ENCODE data around the gene RETNLB.
A peak's percentile ranks its signal among the peaks of the same experiment; 100 is the strongest.

The RETNLB gene, protein sequence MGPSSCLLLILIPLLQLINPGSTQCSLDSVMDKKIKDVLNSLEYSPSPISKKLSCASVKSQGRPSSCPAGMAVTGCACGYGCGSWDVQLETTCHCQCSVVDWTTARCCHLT

DNA sequence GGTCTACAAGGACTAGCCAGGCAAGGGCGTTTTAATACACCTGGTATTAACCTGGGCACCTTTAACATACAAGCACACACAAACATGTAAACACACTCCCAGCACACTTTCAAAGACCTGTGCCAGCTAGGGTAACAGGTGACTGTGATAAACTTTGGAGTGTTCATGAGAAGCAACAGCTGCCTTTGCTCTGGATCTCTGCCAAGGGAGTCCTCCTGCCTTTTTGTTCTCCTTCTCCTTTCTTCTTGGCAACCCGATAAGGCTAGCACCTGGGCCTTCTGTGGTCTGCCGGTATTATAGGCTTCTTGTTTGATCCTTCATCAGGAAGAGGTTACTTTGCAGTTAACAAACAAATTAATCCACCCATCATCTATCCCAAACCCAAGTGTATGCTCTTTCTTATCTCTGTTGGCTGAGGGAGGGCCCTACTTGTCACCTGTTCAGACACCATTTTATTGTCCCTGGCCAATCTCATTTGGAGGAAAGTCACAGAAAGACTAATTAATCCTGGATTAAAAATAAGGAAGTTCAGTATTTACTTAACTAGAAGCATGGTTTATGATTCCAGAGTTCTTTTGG, at the start of gene RETNLB:
Gene RETNLB, minus strand, starts transcription at position 7 of the 579 bp plus-strand sequence. CDS start 225 bp downstream, outside the sequence.
- DNase-seq, result no peak

DNA sequence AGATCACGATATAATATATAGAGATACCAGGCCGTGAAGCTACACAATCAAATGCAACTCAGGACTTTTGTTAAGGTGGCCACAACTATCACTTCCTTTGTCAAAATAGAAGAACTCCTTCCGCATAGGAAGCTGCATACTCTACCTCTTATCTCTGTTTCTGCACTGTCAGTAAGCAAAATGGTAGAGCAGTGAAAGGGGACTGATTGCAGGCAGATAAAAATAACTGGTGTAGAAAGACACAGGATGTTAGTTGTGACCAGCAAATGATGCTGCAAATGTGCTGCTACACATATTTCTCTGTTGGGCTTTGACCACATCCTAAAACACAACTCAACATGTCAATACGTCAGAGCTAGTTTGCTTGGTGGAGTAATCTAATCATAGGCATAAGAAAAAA, 49.1 kb upstream of the RETNLB start:
- no peak for DNase-seq

DNA sequence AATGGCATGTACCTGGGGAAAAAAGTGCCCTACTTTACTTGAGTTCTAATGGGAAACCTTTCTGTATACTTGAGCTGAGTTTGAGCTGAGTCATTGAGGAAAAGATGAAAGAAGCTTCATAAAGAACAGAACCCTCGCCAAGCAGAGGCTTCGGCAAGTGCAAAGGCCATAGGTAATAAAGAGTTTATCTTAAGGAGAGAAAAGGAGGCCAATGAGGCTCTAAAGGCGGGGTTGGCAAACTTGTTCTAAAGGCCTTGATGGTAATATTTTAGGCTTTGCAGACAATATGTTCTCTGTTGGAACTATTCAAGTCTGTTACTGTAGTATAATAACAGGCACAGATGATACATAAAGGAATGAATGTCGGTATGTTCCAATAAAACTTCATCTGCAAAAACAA, 47.8 kb upstream of the RETNLB start:
- DNase-seq, result no peak

DNA sequence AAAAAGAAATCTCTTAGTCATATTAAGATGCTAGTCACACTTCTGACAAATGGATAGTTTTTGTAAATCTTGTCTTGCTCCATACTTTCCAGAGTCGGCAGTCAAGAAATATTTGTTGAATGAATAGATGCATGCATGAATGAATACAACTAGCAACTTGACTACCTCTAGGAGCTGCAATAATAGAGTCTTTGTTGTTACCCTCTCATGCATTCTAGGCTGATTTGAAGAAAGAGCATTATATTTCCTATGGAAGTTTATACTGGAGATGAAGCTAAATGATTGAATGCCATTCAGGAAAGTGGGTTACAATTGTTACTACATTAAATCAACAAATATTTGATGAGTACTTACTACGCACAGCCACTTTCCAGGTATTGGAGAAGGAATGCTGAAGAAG, 47.2 kb upstream of the RETNLB start:
- DNase-seq, result no peak

DNA sequence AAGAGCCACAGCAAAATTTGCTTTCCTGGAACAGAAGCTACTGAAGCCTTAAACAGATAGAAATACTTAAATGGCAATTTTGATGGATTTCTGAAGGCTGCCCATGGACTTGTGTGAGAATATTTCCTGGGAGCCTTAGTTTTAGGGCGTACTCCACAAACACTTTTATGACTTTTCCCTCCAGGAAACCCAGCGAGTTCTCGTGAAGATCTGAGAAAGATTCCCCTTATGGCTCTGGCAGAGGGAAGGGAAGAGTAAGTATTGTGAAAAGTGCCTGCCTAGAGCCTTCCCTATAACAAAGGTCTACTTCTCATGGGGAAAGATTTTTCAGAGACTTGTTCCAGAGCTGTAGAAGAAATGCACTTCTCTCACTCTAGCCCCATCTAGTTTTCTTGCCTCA, 34.3 kb upstream of the RETNLB start:
- no peak for DNase-seq

DNA sequence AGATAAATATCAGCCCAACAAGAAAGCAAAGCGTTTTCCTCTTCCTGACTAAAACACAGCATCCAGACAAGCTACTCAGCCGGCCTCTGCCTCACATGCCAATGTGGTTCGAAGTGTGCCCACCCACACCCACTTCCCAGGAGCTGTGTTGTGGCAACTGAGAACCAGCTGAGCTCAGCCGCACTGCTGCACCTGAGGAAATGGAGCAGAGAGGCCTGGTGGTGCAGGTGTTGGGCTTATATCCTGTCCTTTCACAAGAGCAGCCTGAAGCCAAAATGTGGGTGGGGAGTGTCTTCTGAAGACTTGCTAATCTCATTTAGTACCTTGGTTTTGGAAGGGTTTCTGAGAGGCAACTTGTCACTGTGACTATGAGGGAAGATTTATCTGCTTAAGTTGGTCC, 23.0 kb upstream of the RETNLB start:
- no peak for DNase-seq

DNA sequence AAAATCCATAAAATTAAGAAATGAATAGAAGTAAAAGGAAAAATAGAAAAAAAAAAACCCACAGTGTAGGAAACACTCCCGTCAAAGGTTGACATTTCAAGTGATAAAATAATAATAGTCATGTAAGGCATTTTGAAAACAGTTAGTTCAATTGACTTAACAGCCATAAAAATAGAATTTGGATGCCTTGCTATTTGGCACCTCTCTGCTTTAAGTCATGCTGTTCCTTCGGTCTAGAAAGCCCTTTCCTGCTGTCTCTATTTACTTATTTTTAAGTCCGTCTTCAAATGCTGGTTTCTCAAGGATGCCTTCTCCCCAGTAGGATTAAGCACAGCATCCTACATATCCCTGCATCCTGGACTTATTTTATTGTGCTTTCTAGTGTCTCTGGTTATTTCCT, 22.3 kb upstream of the RETNLB start:
- no peak for DNase-seq

DNA sequence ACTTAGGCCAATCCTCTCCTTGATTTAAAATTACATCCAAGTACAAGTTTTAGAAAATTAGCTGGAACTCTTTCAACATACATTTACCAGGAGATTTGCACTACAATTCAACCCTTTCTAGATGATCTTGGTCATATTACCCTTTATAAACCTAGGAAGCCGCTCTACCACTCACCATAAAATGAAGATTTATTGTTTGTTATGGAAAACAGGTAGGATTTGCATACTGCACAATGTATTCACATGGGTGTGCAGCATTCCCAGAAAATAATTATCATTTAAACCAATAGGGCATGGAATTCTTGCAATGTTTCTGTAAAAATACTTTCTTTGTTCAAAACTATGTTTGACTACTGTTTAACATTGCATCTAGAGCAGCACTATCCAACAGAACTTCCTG, 18.4 kb upstream of the RETNLB start:
- no peak for DNase-seq

DNA sequence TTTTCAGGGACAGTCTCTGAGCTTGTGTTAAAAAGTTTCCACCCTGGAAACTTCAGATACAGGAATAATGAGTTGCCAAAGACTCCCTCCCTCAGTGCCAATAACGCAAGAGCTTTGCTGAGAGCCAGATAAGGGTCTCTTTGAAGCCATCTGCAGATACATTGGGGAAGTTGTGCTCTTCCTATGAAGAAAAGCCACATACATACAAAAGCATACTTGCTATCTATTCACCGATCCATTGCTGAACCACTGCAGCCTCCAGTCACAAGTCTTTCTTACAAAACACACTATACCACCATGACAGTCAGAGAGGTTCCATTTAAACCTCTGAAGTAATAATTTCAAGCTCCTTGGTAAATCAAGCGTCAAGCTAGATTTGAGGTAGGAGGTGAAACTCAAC, 10.0 kb upstream of the RETNLB start:
- DNase-seq, result no peak

DNA sequence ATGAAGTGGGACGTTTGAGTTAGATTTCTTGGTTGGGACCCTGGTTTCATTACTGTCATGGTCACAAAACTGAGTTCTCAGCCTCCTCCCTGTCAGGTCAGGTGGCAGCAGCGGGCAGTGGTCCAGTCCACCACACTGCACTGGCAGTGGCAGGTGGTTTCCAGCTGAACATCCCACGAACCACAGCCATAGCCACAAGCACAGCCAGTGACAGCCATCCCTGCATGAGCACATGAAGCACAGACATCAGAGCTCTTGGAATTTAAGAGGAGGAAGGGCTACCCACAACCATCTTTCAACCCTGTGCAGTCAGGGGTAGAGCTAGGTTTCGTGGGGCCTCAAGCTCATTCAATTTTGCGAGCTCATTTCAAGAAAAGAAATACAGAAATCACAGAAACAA, 1.5 kb downstream of the RETNLB start:
- no peak for DNase-seq

DNA sequence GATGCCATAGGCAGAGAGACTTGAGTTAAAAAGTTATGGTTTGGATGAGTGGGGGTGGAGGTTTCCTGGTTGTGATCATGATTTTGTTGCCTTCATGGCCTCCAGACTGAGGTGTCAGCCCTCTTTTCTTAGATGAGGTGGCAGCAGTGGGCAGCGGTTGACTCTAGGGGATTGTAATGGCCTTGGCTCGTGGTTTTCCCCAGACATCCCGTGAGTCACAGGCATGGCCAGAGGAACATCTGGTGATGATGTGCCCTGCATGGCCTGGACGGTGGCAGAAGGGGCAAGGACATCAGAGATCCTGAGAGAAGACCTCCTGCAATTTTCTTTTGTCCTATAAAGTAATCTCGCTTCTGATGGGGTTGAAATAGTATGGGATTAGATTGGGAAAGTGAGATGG, 12.4 kb downstream of the RETNLB start:
- no peak for DNase-seq

DNA sequence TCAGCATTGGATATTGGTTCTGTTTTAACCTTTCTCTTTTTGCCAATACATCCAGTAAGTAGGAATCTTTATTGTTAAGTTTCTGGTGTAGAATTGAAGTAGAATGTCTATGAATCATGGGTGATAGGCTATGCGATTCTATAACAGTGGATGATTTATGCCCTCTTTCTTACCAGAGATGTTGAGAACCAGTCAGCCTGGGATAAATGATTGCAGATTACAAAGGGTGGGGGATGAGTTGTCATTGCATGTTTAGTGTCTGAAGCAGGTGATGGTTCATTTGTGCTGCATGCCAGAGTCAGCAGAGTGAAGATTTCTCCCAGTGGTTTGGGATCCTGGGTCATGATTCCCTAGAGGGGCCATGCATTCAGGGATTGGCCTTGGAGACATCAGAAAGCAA, 14.3 kb downstream of the RETNLB start:
- no peak for DNase-seq

DNA sequence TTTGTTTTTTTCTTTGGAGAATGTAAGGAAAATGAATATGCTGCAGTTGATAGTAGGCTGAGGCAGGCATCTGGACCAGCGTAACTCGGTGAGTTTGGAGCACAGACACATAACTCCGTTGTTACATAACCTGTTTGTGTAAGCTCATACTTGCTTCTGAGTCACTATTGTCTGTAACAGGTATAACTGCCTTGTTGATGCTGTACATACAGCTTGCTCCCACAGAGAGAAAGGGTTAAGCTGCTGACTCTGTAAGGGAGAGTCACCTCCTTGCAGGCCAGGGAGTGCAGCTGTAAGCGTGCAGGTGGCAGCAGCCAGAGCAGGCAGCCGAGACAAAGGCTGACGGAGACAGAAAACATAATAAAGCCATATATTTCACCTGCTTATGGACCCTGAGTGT, 20.4 kb downstream of the RETNLB start:
- DNase-seq, result no peak

DNA sequence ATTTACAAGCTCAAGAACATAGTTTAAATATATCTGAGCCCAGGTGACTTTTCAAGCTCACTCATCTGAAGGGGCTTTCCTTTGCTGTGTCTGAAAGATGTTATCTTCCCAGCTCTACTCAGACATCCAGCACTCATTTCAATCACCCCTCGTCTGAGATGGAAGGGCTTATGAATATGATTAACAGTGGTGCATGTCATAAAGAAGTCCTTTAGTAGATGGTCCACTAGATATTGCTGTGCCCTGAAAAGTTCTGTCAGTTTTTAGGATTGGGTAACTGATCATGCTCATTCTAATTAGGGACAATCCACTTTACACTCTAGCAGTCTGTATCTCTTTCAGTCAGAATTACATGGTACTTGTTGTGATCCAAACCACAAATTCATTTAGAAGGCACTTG, 28.3 kb downstream of the RETNLB start:
- no peak for DNase-seq

DNA sequence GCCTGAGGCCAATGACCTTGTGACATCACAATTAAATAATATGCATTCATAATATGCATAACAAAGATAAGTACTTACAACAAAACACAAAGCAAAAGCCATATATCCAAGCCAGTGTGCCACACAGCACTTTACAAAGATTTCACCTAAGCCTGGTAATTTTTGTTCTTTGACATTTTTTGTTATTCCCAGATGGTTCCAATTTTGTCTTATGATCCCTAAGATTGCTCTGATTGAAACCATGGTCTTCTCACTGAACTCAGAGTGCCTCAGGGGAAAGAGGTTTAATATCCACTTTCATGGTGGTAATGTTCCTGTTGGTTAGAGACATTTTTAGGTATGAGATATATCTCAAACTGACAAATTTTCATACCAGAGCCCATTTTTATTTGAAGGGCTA, 29.1 kb downstream of the RETNLB start:
- no peak for DNase-seq

DNA sequence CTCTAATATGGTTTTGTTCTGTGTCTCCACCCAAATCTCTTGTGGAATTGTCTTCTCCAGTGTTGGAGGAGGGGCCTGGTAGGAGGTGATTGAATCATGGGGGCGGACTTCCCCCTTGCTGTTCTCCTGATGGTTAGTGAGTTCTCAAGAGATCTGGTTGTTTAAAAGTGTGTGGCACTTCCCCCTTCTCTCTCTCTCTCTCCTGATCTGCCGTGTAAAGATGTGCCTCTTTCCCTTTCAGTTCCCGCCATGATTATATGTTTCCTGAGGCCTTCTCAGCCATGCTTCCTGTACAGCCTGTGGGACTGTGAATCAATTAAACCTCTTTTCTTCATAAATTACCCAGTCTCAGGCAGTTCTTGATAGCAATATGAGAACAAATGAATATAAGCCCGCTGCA, 33.1 kb downstream of the RETNLB start:
- DNase-seq, result no peak

DNA sequence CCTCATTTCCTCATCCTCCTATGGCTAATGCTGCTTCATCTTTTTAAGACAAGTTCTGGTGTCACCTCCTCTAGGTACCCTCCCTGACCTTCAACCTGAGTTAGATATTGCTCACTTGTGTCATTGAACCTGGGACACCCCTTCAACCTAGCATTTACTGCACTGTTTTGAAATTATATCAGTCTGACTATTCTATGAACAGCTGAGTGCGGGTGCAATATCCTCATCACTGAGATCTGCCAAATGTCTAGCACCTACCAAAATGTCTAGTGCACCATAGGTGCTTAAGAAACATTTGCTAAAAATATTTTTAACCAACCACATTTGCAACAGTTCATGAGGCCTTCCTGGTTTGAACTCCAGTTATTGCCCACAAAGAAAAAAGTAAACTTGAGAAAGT, 34.5 kb downstream of the RETNLB start:
- DNase-seq, result no peak

DNA sequence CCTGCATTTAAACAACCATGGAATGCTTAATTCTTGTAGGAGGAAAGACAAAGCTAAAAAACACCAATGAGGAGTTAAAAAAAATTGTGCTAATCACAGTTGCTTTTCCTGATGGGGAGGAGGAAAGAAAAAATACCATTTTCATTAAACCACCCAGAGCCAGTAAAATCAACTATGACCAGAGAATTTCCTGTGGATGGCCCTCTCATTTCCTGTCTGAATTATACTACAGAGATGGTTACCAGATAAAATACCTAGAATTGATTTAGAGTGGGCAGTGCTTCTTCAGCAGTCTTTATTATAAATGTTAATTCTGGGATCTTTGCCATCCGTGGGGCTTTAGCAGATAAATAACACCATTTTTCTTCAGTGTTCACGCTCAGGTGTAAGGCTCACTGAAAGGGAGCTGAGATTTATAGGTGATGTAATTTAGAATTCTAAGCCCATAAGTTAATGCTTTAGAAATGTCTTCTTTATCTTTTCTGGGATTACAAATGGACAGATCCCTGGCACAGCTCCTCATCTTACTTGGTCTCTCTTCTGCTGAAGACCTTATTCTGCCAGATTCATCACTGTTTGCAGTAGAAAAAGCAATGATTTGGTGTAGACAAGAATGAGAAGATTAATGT, 37.9 kb downstream of the RETNLB start:
- no peak for DNase-seq

DNA sequence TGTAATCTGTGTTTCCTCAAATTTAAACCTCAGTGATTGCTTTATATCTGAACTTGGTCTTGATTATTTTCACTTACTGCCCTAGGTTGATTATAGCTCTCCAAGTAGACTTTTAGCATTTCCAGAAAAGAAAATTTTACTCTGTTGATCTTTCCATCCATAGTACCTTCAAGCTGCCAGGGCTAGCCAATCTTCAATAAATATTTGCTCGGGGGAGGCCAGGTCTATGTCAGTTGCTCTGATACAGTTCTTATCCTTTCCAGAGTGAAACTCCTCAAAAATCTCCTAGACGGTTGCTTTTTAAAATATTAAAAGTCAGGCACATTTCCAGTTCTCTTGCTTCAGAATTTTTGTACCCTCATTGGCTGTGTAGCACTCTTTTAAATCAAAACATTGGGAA, 38.8 kb downstream of the RETNLB start:
- DNase-seq, result no peak

DNA sequence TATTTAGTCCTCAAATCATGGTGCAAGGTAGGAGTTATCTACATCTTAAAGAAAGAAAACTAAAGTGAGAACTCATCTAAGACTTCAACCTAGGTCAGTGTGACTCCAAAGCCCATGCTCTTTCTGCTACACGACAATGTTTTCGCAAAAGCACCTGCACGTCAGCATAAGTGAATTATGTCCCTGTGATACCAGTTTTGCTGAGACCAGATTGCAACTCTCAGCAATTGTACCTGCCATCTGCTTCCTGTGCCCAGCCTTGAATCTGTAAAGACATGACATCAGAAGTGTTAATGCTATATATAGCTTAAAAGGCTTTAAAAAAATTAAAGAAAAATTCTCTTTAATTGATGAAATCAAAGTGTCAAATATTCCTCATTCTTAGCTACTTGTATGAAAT, 43.4 kb downstream of the RETNLB start:
- DNase-seq, result peak; percentile 33

DNA sequence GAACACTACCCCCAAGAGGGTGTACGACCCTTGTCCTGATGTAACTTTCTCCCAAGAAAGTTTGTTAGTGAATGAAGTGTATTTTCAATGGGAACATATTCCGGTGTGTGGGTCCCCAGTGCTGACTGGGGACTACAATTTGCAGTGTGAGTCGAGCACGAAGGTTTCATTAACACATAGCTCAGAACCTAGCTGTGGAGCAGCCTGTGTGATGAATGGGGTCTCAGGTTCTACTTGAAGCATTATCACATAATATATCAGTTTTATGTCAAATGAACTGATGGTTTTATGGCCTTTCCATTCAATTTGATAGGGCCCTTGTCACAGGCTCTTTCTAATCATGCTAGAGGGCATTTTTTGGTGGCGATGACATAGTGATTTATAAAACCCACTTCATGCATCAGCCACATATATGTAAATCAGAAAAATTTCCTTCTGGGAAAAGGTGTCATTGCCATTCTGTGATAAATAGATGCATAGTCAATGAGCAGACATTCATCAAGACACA, 44.1 kb downstream of the RETNLB start:
- DNase-seq, result no peak

Measured in NCI-H2081 treated with DMSO at 0.1 percent for 48 hours (cell line).